ENCODE results near the gene VSTM4. TPM values are rescaled to one million over a fixed set of nuclear protein-coding genes. Genes with fewer than 3 reads are reported as not detected.

Gene VSTM4
- total RNA-seq, 1 experiment from 2014 or later, result 0.07 TPM

- TF ChIP-seq FOSL1 (IDR thresholded peaks at IDR 0.05; ENCODE audit: low read depth), result no peak
- TF ChIP-seq, protein P1, sequence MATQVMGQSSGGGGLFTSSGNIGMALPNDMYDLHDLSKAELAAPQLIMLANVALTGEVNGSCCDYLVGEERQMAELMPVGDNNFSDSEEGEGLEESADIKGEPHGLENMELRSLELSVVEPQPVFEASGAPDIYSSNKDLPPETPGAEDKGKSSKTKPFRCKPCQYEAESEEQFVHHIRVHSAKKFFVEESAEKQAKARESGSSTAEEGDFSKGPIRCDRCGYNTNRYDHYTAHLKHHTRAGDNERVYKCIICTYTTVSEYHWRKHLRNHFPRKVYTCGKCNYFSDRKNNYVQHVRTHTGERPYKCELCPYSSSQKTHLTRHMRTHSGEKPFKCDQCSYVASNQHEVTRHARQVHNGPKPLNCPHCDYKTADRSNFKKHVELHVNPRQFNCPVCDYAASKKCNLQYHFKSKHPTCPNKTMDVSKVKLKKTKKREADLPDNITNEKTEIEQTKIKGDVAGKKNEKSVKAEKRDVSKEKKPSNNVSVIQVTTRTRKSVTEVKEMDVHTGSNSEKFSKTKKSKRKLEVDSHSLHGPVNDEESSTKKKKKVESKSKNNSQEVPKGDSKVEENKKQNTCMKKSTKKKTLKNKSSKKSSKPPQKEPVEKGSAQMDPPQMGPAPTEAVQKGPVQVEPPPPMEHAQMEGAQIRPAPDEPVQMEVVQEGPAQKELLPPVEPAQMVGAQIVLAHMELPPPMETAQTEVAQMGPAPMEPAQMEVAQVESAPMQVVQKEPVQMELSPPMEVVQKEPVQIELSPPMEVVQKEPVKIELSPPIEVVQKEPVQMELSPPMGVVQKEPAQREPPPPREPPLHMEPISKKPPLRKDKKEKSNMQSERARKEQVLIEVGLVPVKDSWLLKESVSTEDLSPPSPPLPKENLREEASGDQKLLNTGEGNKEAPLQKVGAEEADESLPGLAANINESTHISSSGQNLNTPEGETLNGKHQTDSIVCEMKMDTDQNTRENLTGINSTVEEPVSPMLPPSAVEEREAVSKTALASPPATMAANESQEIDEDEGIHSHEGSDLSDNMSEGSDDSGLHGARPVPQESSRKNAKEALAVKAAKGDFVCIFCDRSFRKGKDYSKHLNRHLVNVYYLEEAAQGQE (IDR thresholded peaks at IDR 0.05; ENCODE audit: low read depth), result no peak
- TF ChIP-seq ZNF274 (IDR thresholded peaks at IDR 0.05; ENCODE audit: low read depth, low read length), result no peak
- no peak for TF ChIP-seq ELF1 (IDR thresholded peaks at IDR 0.05; ENCODE audit: borderline replicate concordance, low read depth)
Observed at GRCh38 chr10:49036638-49037037, 78.7 kb downstream of the VSTM4 start (continued).

DNA sequence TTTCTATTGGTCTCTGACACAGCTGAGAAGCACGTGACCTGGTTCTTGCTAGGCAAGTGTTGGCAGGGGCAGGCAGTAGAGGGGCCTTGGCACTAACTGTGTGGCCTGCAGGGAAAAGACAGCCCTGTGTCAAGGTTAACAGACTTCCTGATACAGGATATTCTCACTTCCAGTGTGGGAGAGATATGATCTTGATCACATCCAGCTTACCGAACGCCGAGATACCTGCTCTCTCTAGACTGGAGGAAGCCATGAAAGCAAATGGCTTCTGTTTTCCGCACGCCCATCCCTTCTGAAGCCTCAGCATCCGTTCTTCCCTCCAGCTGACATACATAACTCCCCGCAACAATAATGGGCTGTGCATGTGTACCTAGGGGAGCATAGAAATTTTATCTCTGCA lies 79.4 kb downstream of the VSTM4 start:
- DNase-seq (ENCODE audit: low read depth, low spot score) (no peak), ATAC-seq (no peak)
- H3K27ac ChIP-seq (ENCODE audit: low read depth, low read length), result no peak overlapping the region
- peaks cover 0 to 8% of the 10 kb centered on the region in 2 experiments; a peak in 2 of 4 replicates for H3K4me1 ChIP-seq (ENCODE audit: control insufficient read depth in 1 of 2, insufficient read depth in 2 of 2, low read length in 2 of 2)
- H3K9ac ChIP-seq (ENCODE audit: low read length), result no peak overlapping the region
- RAD21 ChIA-PET (ENCODE audit: low non-redundant PET in 1 of 2, low total read pairs in 2 of 2, uncharacterized antibody in 2 of 2, unreplicated experiment in 2 of 2), result no interaction called here
- intact Hi-C loops (cut with micrococcal nuclease), result no loop called here
- no TSS peak for BruUV-seq (replicated peaks)
- H2AFZ ChIP-seq (ENCODE audit: low read depth, low read length, poor library complexity, severe bottlenecking), result no peak overlapping the region
- no peaks in the 10 kb centered on the region for H4K20me1 ChIP-seq (ENCODE audit: insufficient read depth)
- no peak overlapping the region for H3K4me2 ChIP-seq (ENCODE audit: low read length)
- H3K27me3 ChIP-seq (ENCODE audit: insufficient read depth, low read length), result peaks cover 5% of the 10 kb centered on the region
- H3K4me3 ChIP-seq (replicated peaks in 1 of 2; ENCODE audit: low read depth in 1 of 2, low read length in 2 of 2), result no peak overlapping the region
- CTCF ChIA-PET, result no interaction called here
- no peaks in the 10 kb centered on the region for H3K79me2 ChIP-seq (ENCODE audit: insufficient read depth, low read length)
- H3K9me3 ChIP-seq (ENCODE audit: control insufficient read depth in 1 of 2, insufficient read depth in 1 of 2, low read depth in 1 of 2, low read length in 2 of 2), result no peaks in the 10 kb centered on the region
- no peaks in the 10 kb centered on the region for H3K36me3 ChIP-seq (ENCODE audit: control insufficient read depth in 1 of 2, insufficient read depth in 2 of 2, low read length in 2 of 2)
- no peaks in the 10 kb centered on the region for H3K9me2 ChIP-seq (ENCODE audit: insufficient read depth)
- POLR2A ChIA-PET, result no interaction called here
- TF ChIP-seq TCF7L2 (IDR thresholded peaks at IDR 0.05; ENCODE audit: borderline replicate concordance, extremely low read depth, insufficient read depth, insufficient read length), result no peak
- TF ChIP-seq POLR2A (IDR thresholded peaks at IDR 0.05; ENCODE audit: borderline replicate concordance, extremely low read depth, insufficient read depth, insufficient read length), result no peak
- TF ChIP-seq YY1 (IDR thresholded peaks at IDR 0.05; ENCODE audit: extremely low read depth, insufficient replicate concordance, low read depth, low read length), result no peak
- TF ChIP-seq ELF1 (IDR thresholded peaks at IDR 0.05; ENCODE audit: borderline replicate concordance, low read depth), result no peak
- TF ChIP-seq SP1 (IDR thresholded peaks at IDR 0.05; ENCODE audit: low read depth), result no peak
- TF ChIP-seq EGR1 (IDR thresholded peaks at IDR 0.05; ENCODE audit: low read depth), result no peak
- TF ChIP-seq, protein P2, sequence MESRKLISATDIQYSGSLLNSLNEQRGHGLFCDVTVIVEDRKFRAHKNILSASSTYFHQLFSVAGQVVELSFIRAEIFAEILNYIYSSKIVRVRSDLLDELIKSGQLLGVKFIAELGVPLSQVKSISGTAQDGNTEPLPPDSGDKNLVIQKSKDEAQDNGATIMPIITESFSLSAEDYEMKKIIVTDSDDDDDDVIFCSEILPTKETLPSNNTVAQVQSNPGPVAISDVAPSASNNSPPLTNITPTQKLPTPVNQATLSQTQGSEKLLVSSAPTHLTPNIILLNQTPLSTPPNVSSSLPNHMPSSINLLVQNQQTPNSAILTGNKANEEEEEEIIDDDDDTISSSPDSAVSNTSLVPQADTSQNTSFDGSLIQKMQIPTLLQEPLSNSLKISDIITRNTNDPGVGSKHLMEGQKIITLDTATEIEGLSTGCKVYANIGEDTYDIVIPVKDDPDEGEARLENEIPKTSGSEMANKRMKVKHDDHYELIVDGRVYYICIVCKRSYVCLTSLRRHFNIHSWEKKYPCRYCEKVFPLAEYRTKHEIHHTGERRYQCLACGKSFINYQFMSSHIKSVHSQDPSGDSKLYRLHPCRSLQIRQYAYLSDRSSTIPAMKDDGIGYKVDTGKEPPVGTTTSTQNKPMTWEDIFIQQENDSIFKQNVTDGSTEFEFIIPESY (IDR thresholded peaks at IDR 0.05; ENCODE audit: extremely low read depth, insufficient replicate concordance, low read length), result no peak
- TF ChIP-seq POLR2AphosphoS5 (IDR thresholded peaks at IDR 0.05; ENCODE audit: low read depth, low read length), result no peak
- TF ChIP-seq SRF (IDR thresholded peaks at IDR 0.05; ENCODE audit: low read depth), result no peak
- TF ChIP-seq, protein P1 (IDR thresholded peaks at IDR 0.05; ENCODE audit: low read depth), result no peak
- TF ChIP-seq, protein P3, sequence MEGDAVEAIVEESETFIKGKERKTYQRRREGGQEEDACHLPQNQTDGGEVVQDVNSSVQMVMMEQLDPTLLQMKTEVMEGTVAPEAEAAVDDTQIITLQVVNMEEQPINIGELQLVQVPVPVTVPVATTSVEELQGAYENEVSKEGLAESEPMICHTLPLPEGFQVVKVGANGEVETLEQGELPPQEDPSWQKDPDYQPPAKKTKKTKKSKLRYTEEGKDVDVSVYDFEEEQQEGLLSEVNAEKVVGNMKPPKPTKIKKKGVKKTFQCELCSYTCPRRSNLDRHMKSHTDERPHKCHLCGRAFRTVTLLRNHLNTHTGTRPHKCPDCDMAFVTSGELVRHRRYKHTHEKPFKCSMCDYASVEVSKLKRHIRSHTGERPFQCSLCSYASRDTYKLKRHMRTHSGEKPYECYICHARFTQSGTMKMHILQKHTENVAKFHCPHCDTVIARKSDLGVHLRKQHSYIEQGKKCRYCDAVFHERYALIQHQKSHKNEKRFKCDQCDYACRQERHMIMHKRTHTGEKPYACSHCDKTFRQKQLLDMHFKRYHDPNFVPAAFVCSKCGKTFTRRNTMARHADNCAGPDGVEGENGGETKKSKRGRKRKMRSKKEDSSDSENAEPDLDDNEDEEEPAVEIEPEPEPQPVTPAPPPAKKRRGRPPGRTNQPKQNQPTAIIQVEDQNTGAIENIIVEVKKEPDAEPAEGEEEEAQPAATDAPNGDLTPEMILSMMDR (IDR thresholded peaks at IDR 0.05 in 2 of 3, conservative IDR thresholded peaks at IDR 0.05 in 1 of 3; ENCODE audit: borderline replicate concordance in 1 of 3, insufficient read depth in 1 of 3, low read depth in 2 of 3, low read length in 2 of 3), result no peak
